Regular cardiac myocyte (primary cell): ENCODE data around the gene DAPK3. TPM values are rescaled to one million over a fixed set of nuclear protein-coding genes. Genes with fewer than 3 reads are reported as not detected.

ENCODE experiments used
- total RNA-seq: library from RNA; depleted of rRNA; stranded (reverse); fragments of >200 nt; gene quantifications from 2 replicates; pipeline ENCODE4 v1.2.3, GENCODE V29; 2014

DAPK3 gene
- 83.4 and 153 TPM in 2 replicates for total RNA-seq

GRCh38 chr19:3970808-3971598, at the start of gene DAPK3:
TSS of gene DAPK3 (minus strand) at chr19:3971099. CDS start at chr19:3969735, 1,364 bp downstream.

GRCh38 chr19:4007021-4007835, 36.3 kb upstream of the DAPK3 start, which contains the start of gene PIAS4:
TSS of gene PIAS4 (plus strand) at chr19:4007736. CDS start at chr19:4007761, 25 bp downstream.

GRCh38 chr19:3984908-3985642, 14.2 kb upstream of the DAPK3 start, which contains the start of gene EEF2:
TSS of gene EEF2 (minus strand) at chr19:3985463. CDS start at chr19:3985380, 83 bp downstream.

GRCh38 chr19:3932931-3933810, 37.7 kb downstream of the DAPK3 start, which contains the start of gene NMRK2:
TSS of gene NMRK2 (plus strand) at chr19:3933069. CDS start at chr19:3933672, 603 bp downstream.

Other genes with a start within 250 kb of the DAPK3 start
- gene APBA3, start 209.4 kb downstream of the DAPK3 start, total RNA-seq: 21.9 and 25.7 TPM in 2 replicates
- gene MRPL54, start 208.4 kb downstream of the DAPK3 start, total RNA-seq: 34.4 and 49.7 TPM in 2 replicates
- not detected in 2 replicates for gene RAX2, start 198.9 kb downstream of the DAPK3 start, total RNA-seq
- under 0.01 TPM in 1 of 2 replicates, not detected in the other for gene MATK, start 184.7 kb downstream of the DAPK3 start, total RNA-seq
- gene ZFR2, start 102.1 kb downstream of the DAPK3 start, total RNA-seq: 0.19 TPM in 1 of 2 replicates, not detected in the other
- not detected in 2 replicates for gene ATCAY, start 90.4 kb downstream of the DAPK3 start, total RNA-seq
- gene NMRK2, start 38.0 kb downstream of the DAPK3 start, total RNA-seq: not detected in 2 replicates
- 2,462 and 3,206 TPM in 2 replicates for gene EEF2, start 14.4 kb upstream of the DAPK3 start, total RNA-seq
- 11.6 and 13.8 TPM in 2 replicates for gene PIAS4, start 36.6 kb upstream of the DAPK3 start, total RNA-seq
- 15.8 and 19.7 TPM in 2 replicates for gene ZBTB7A, start 95.8 kb upstream of the DAPK3 start, total RNA-seq
- gene MAP2K2, start 153.0 kb upstream of the DAPK3 start, total RNA-seq: 98.9 and 112 TPM in 2 replicates
- gene CREB3L3, start 182.5 kb upstream of the DAPK3 start, total RNA-seq: not detected in 2 replicates
- 9.0 and 16.3 TPM in 2 replicates for gene SIRT6, start 211.5 kb upstream of the DAPK3 start, total RNA-seq
- gene ANKRD24, start 211.6 kb upstream of the DAPK3 start, total RNA-seq: 1.2 and 2.3 TPM in 2 replicates